Uterus (tissue), 4 donors: ENCODE data around the gene CAMK2D. TPM values are rescaled to one million over a fixed set of nuclear protein-coding genes. Genes with fewer than 3 reads are reported as not detected.

Source experiments
- DNase-seq, 2 donors: peaks; one replicate each; pipeline ENCODE4 v3.0.0-alpha.2; 2019 to 2020
- H3K27ac ChIP-seq, 2 donors: fragments of 200-600 bp; sonication (generic); 1 replicate in 1 of 2; 2 replicates in 1 of 2; pipeline ENCODE4 v1.5.1; 2016 to 2018
- H3K27me3 ChIP-seq, 2 donors: fragments of 200-600 bp; sonication (generic); one replicate each; pipeline ENCODE4 v1.5.1; 2018 to 2019; ENCODE audit warnings: control low read depth in 1 of 2
- H3K36me3 ChIP-seq, 2 donors: fragments of 200-600 bp; sonication (generic); one replicate each; pipeline ENCODE4 v1.5.1; 2019; ENCODE audit warnings: control low read depth in 1 of 2
- H3K4me1 ChIP-seq, 2 donors: fragments of 200-600 bp; sonication (generic); one replicate each; pipeline ENCODE4 v1.5.1; 2018 to 2019; ENCODE audit warnings: control low read depth in 1 of 2
- H3K4me3 ChIP-seq, 2 donors: fragments of 200-600 bp; sonication (generic); 1 replicate in 1 of 2; 2 replicates in 1 of 2; pipeline ENCODE4 v1.5.1; 2018 to 2019; ENCODE audit warnings: mild to moderate bottlenecking in 1 of 2
- H3K9me3 ChIP-seq, 2 donors: fragments of 200-600 bp; sonication (generic); one replicate each; pipeline ENCODE4 v1.5.1; 2019; ENCODE audit warnings: control low read depth in 1 of 2
- CTCF ChIP-seq, 4 experiments: fragments of 200-600 bp in 2 of 4; fragments of 450-650 bp in 2 of 4; sonication (generic) in 2 of 4; IDR thresholded peaks; one replicate each; pipeline ENCODE4 v1.5.1; 2016 to 2019; ENCODE audit warnings: antibody characterized with exemption in 4 of 4, mild to moderate bottlenecking in 2 of 4, moderate library complexity in 1 of 4
- POLR2A ChIP-seq, 2 donors: fragments of 450-650 bp; IDR thresholded peaks; one replicate each; pipeline ENCODE4 v1.6.1; 2016; ENCODE audit warnings: antibody characterized with exemption in 2 of 2, mild to moderate bottlenecking in 1 of 2, moderate library complexity in 1 of 2
- intact Hi-C: fragments of 100-400 bp; cut with DNase I; formaldehyde crosslinking; loops from one replicate; pipeline ENCODE4 v1.15.1; 2023; ENCODE audit warnings: low total_unique reads
- total RNA-seq, 4 donors: library from RNA; depleted of rRNA in 3 of 4; stranded (reverse); fragments of >200 nt in 3 of 4; gene quantifications; one replicate each; pipeline versions ENCODE4 v1.1.0 to v1.2.4, GENCODE V29; 2014 to 2023
- donor health status: DM: yes; HTN: yes; CAD: no.

Gene CAMK2D
- total RNA-seq, 4 donors from 2014 or later: 41.5 to 95.3 (median 54.3) TPM

- no peak overlapping the region for H3K4me3 ChIP-seq
- no peak for TF ChIP-seq CTCF (IDR thresholded peaks at IDR 0.05)
- no peak for TF ChIP-seq POLR2A (IDR thresholded peaks at IDR 0.05)
- no peaks in the 10 kb centered on the region for H3K36me3 ChIP-seq
- H3K9me3 ChIP-seq: no peaks in the 10 kb centered on the region
- no peak for DNase-seq
- no peak overlapping the region for H3K27ac ChIP-seq
- no peaks in the 10 kb centered on the region for H3K27me3 ChIP-seq
- peaks cover 5 to 14% of the 10 kb centered on the region in 2 donors for H3K4me1 ChIP-seq
- intact Hi-C loops: no loop called here
Observed at GRCh38 chr4:113643505-113643904, 118.0 kb downstream of the CAMK2D start.

- intact Hi-C loops: no loop called here
Observed at GRCh38 chr4:113641025-113641431, 120.5 kb downstream of the CAMK2D start.

GRCh38 chr4:113639326-113639725, 122.2 kb downstream of the CAMK2D start:
- Histone ChIP-seq H3K4me1 (peaks cover 2 to 7% of the 10 kb centered on the region in 2 donors), H3K4me3 (no peak overlapping the region), H3K9me3 (no peaks in the 10 kb centered on the region), H3K27me3 (no peaks in the 10 kb centered on the region), H3K36me3 (no peaks in the 10 kb centered on the region), H3K27ac (no peak overlapping the region)
- DNase-seq: no peak
- intact Hi-C loops: no loop called here
- TF ChIP-seq CTCF (IDR thresholded peaks at IDR 0.05) (no peak), POLR2A (IDR thresholded peaks at IDR 0.05) (no peak)

More at GRCh38 chr4:113641025-113641431, 120.5 kb downstream of the CAMK2D start:
- TF ChIP-seq CTCF (IDR thresholded peaks at IDR 0.05) (no peak), POLR2A (IDR thresholded peaks at IDR 0.05) (no peak)
- DNase-seq: no peak
- H3K27ac ChIP-seq: no peak overlapping the region
- H3K4me3 ChIP-seq: no peak overlapping the region
- no peaks in the 10 kb centered on the region for H3K36me3 ChIP-seq
- H3K27me3 ChIP-seq: no peaks in the 10 kb centered on the region
- no peaks in the 10 kb centered on the region for H3K9me3 ChIP-seq
- H3K4me1 ChIP-seq: peaks cover 5 to 10% of the 10 kb centered on the region in 2 donors

GRCh38 chr4:113638562-113638832, 123.0 kb downstream of the CAMK2D start:
- no peak overlapping the region for H3K27ac ChIP-seq
- no peak for DNase-seq
- H3K36me3 ChIP-seq: no peaks in the 10 kb centered on the region
- intact Hi-C loops: no loop called here
- peaks cover 0 to 4% of the 10 kb centered on the region in 2 donors for H3K4me1 ChIP-seq
- no peaks in the 10 kb centered on the region for H3K27me3 ChIP-seq
- TF ChIP-seq POLR2A (IDR thresholded peaks at IDR 0.05) (no peak), CTCF (IDR thresholded peaks at IDR 0.05) (no peak)
- H3K4me3 ChIP-seq: no peak overlapping the region
- H3K9me3 ChIP-seq: no peaks in the 10 kb centered on the region

GRCh38 chr4:113637823-113638561, 123.5 kb downstream of the CAMK2D start:
- intact Hi-C loops: no loop called here
- Histone ChIP-seq H3K36me3 (no peaks in the 10 kb centered on the region), H3K4me3 (no peak overlapping the region), H3K9me3 (no peaks in the 10 kb centered on the region), H3K4me1 (no peaks in the 10 kb centered on the region), H3K27ac (no peak overlapping the region), H3K27me3 (no peaks in the 10 kb centered on the region)
- DNase-seq: no peak
- no peak for TF ChIP-seq CTCF (IDR thresholded peaks at IDR 0.05)
- TF ChIP-seq POLR2A (IDR thresholded peaks at IDR 0.05): no peak
